ENCODE results near the gene LHX3.

DNA sequence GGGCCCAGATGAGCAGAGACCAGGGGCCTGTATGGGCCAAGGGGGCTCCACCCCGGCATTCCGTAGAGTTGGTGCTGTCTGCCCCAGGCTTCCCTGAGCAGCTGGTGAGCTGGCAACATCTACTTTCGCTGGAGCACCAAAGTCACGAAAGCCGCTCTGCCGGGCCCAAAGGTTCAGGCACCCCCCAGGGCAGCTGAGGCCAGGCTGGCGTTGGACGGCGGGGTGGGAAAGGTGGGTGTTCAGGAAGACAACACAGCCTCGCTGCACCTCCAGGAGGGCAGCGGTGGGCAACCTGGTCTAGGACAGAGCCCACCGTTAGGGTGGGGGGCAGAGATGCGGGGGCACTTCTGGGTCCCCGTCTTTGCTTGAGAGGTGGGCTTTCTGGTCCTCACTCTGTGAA is 56.2 kb downstream of the LHX3 start:
- TF ChIP-seq, protein P1, sequence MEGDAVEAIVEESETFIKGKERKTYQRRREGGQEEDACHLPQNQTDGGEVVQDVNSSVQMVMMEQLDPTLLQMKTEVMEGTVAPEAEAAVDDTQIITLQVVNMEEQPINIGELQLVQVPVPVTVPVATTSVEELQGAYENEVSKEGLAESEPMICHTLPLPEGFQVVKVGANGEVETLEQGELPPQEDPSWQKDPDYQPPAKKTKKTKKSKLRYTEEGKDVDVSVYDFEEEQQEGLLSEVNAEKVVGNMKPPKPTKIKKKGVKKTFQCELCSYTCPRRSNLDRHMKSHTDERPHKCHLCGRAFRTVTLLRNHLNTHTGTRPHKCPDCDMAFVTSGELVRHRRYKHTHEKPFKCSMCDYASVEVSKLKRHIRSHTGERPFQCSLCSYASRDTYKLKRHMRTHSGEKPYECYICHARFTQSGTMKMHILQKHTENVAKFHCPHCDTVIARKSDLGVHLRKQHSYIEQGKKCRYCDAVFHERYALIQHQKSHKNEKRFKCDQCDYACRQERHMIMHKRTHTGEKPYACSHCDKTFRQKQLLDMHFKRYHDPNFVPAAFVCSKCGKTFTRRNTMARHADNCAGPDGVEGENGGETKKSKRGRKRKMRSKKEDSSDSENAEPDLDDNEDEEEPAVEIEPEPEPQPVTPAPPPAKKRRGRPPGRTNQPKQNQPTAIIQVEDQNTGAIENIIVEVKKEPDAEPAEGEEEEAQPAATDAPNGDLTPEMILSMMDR (conservative IDR thresholded peaks at IDR 0.05; ENCODE audit: low read length) = no peak
- TF ChIP-seq EZH2phosphoT487 (IDR thresholded peaks at IDR 0.05; ENCODE audit: borderline replicate concordance) = no peak
